Measurements from ENCODE around the gene USP9X.
"Not testable (repeated sequence)": the region's sequence is repeated elsewhere in the genome, so short reads cannot be mapped to it uniquely, and the experiment has no call there.

The USP9X gene

GRCh38 chrX:41084893-41085511, at the start of gene USP9X:
TSS of gene USP9X (plus strand) at chrX:41085445. CDS start at chrX:41123629, 38,184 bp downstream.
- DNase-seq (ENCODE audit: low read depth), result peak; percentile 80

- DNase-seq (ENCODE audit: low read depth), result no peak
Measured at GRCh38 chrX:41035582-41035981, 49.7 kb upstream of the USP9X start.

- DNase-seq (ENCODE audit: low read depth), result no peak
Measured at GRCh38 chrX:41036668-41037326, 48.4 kb upstream of the USP9X start.

- DNase-seq (ENCODE audit: low read depth), result no peak
Measured at GRCh38 chrX:41043196-41043595, 42.0 kb upstream of the USP9X start.

GRCh38 chrX:41043674-41044345, 41.4 kb upstream of the USP9X start:
- DNase-seq (ENCODE audit: low read depth), result no peak

GRCh38 chrX:41045960-41046567, 39.2 kb upstream of the USP9X start:
- no peak for DNase-seq (ENCODE audit: low read depth)

- no peak for DNase-seq (ENCODE audit: low read depth)
Measured at GRCh38 chrX:41047878-41048534, 37.2 kb upstream of the USP9X start.

GRCh38 chrX:41050359-41050758, 34.9 kb upstream of the USP9X start:
- DNase-seq (ENCODE audit: low read depth), result no peak

- DNase-seq (ENCODE audit: low read depth), result no peak
Measured at GRCh38 chrX:41051288-41051687, 34.0 kb upstream of the USP9X start.

GRCh38 chrX:41055740-41056139, 29.5 kb upstream of the USP9X start:
- no peak for DNase-seq (ENCODE audit: low read depth)

GRCh38 chrX:41063276-41063675, 22.0 kb upstream of the USP9X start:
- DNase-seq (ENCODE audit: low read depth), result not testable (repeated sequence)

- DNase-seq (ENCODE audit: low read depth), result no peak
Measured at GRCh38 chrX:41064018-41064417, 21.2 kb upstream of the USP9X start.

GRCh38 chrX:41066391-41066790, 18.9 kb upstream of the USP9X start:
- no peak for DNase-seq (ENCODE audit: low read depth)

GRCh38 chrX:41066969-41067368, 18.3 kb upstream of the USP9X start:
- no peak for DNase-seq (ENCODE audit: low read depth)

GRCh38 chrX:41067721-41068120, 17.5 kb upstream of the USP9X start:
- no peak for DNase-seq (ENCODE audit: low read depth)

- no peak for DNase-seq (ENCODE audit: low read depth)
Measured at GRCh38 chrX:41076742-41077141, 8.5 kb upstream of the USP9X start.

- no peak for DNase-seq (ENCODE audit: low read depth)
Measured at GRCh38 chrX:41081821-41082220, 3.4 kb upstream of the USP9X start.

- no peak for DNase-seq (ENCODE audit: low read depth)
Measured at GRCh38 chrX:41082783-41083182, 2.5 kb upstream of the USP9X start.

- peak; percentile 93 for DNase-seq (ENCODE audit: low read depth)
Measured at GRCh38 chrX:41084044-41084892, 977 bp upstream of the USP9X start.

GRCh38 chrX:41085512-41085877, 250 bp downstream of the USP9X start:
- DNase-seq (ENCODE audit: low read depth), result no peak

- peak; percentile 26 for DNase-seq (ENCODE audit: low read depth)
Measured at GRCh38 chrX:41085878-41086626, 807 bp downstream of the USP9X start.
